ENCODE data around the gene PRKG1.

DNA sequence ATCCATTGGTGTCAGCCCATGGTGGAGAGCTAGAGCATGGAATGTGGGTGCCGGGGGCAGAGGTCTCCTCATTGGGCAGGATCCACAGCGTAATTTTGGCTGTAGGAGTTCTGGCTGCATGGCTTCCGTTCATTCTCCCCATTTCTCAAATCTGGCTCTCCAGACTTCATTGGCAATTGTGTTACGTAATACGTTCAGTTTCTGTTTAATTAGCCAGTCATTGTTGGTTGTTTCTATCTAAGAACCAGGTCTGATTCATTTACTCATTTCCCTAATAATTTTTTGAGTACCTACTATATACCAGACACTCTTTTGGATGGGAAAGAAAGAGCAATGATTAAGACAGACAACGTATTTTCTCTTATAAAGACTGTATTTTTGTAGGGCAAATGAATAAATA lies 325.6 kb downstream of the PRKG1 start:
- TF ChIP-seq, protein P1, sequence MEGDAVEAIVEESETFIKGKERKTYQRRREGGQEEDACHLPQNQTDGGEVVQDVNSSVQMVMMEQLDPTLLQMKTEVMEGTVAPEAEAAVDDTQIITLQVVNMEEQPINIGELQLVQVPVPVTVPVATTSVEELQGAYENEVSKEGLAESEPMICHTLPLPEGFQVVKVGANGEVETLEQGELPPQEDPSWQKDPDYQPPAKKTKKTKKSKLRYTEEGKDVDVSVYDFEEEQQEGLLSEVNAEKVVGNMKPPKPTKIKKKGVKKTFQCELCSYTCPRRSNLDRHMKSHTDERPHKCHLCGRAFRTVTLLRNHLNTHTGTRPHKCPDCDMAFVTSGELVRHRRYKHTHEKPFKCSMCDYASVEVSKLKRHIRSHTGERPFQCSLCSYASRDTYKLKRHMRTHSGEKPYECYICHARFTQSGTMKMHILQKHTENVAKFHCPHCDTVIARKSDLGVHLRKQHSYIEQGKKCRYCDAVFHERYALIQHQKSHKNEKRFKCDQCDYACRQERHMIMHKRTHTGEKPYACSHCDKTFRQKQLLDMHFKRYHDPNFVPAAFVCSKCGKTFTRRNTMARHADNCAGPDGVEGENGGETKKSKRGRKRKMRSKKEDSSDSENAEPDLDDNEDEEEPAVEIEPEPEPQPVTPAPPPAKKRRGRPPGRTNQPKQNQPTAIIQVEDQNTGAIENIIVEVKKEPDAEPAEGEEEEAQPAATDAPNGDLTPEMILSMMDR (IDR thresholded peaks at IDR 0.05; ENCODE audit: borderline replicate concordance, extremely low read depth, low read length, poor library complexity, severe bottlenecking) = no peak
- no peak for TF ChIP-seq EZH2 (IDR thresholded peaks at IDR 0.05; ENCODE audit: borderline replicate concordance, low read depth, low read length, severe bottlenecking)
